Osteoblast (primary cell): ENCODE results near the gene THUMPD1. TPM values are rescaled to one million over a fixed set of nuclear protein-coding genes. Genes with fewer than 3 reads are reported as not detected.
"Not testable (repeated sequence)": the region's sequence is repeated elsewhere in the genome, so short reads cannot be mapped to it uniquely, and the experiment has no call there.

Experiments
- DNase-seq: peaks from one replicate; pipeline ENCODE4 v3.0.0; 2011; ENCODE audit warnings: low spot score, mixed read lengths; ENCODE audit not compliant: insufficient read length; ENCODE audit errors: missing footprints
- H2AFZ ChIP-seq: 2 replicates; pipeline ENCODE4 v1.6.0; 2011; ENCODE audit warnings: mild to moderate bottlenecking, low read length
- H3K27ac ChIP-seq: 2 replicates; pipeline ENCODE4 v1.5.1; 2011; ENCODE audit warnings: mild to moderate bottlenecking, low read depth, low read length, moderate library complexity
- H3K27me3 ChIP-seq: 2 replicates; pipeline ENCODE4 v1.6.0; 2012; ENCODE audit warnings: mild to moderate bottlenecking, control low read depth, inconsistent platforms, low read length, moderate library complexity; ENCODE audit not compliant: insufficient read depth
- H3K36me3 ChIP-seq: 2 replicates; pipeline ENCODE4 v1.5.1; 2011; ENCODE audit warnings: mild to moderate bottlenecking, low read length, control low read depth, moderate library complexity; ENCODE audit not compliant: insufficient read depth
- H3K4me1 ChIP-seq: 2 replicates; pipeline ENCODE4 v1.5.1; 2011; ENCODE audit warnings: mild to moderate bottlenecking, low read length, control low read depth, moderate library complexity; ENCODE audit not compliant: insufficient read depth
- H3K4me2 ChIP-seq: 2 replicates; pipeline ENCODE4 v1.6.0; 2011; ENCODE audit warnings: mild to moderate bottlenecking, low read length; ENCODE audit not compliant: insufficient read depth
- H3K4me3 ChIP-seq: fragments of 200-600 bp; sonication (generic); 3 replicates; pipeline ENCODE4 v1.5.1; 2012; ENCODE audit warnings: mild to moderate bottlenecking, low read length, inconsistent platforms; ENCODE audit not compliant: insufficient read depth
- H3K79me2 ChIP-seq: 2 replicates; pipeline ENCODE4 v1.6.0; 2012; ENCODE audit warnings: mild to moderate bottlenecking, low read length, control low read depth, inconsistent platforms; ENCODE audit not compliant: insufficient read depth
- H3K9me3 ChIP-seq: 2 replicates; pipeline ENCODE4 v1.5.1; 2011; ENCODE audit warnings: low read depth, low read length, control low read depth
- H4K20me1 ChIP-seq: 2 replicates; pipeline ENCODE4 v1.6.0; 2012; ENCODE audit warnings: mild to moderate bottlenecking, low read length, control low read depth; ENCODE audit not compliant: insufficient read depth
- total RNA-seq: library from RNA; depleted of rRNA; stranded (reverse); fragments of >200 nt; gene quantifications from 2 replicates; pipeline ENCODE4 v1.2.3, GENCODE V29; 2012
- TF ChIP-seq, protein P1 (sequence below): IDR thresholded peaks from 2 replicates; pipeline ENCODE4 v1.5.1; 2011; ENCODE audit warnings: mild to moderate bottlenecking, low read depth, low read length, moderate library complexity; ENCODE audit errors: extremely low read depth

THUMPD1 gene
- total RNA-seq, 1 donor: 78.9 TPM

DNA sequence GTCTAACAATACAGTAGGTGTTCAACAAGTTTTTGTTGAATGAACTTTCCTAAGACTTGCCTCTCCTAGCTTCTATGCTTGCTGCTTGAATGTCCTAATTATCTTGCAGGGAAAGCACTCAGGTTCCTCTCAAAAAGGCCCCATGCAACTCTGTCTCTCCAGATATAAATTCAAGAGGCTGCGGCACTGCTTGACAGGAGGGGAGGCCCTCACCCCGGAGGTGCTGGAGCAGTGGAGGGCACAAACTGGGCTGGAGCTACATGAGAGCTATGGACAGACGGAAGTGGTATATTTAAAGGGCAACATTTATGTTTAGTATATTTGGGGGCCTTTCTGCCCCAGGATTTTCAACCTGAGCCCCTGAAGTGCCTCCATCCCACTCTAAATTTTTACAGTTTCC is 14.4 kb downstream of the THUMPD1 start:
- no peaks in the 10 kb centered on the region for H3K79me2 ChIP-seq
- DNase-seq: no peak
- no peak overlapping the region for H2AFZ ChIP-seq
- H3K36me3 ChIP-seq: no peaks in the 10 kb centered on the region
- H3K27ac ChIP-seq: no peak overlapping the region
- no peak overlapping the region for H3K4me3 ChIP-seq
- H3K4me1 ChIP-seq: no peaks in the 10 kb centered on the region
- H3K27me3 ChIP-seq: no peaks in the 10 kb centered on the region
- no peaks in the 10 kb centered on the region for H3K9me3 ChIP-seq
- H4K20me1 ChIP-seq: no peaks in the 10 kb centered on the region
- TF ChIP-seq, protein P1, sequence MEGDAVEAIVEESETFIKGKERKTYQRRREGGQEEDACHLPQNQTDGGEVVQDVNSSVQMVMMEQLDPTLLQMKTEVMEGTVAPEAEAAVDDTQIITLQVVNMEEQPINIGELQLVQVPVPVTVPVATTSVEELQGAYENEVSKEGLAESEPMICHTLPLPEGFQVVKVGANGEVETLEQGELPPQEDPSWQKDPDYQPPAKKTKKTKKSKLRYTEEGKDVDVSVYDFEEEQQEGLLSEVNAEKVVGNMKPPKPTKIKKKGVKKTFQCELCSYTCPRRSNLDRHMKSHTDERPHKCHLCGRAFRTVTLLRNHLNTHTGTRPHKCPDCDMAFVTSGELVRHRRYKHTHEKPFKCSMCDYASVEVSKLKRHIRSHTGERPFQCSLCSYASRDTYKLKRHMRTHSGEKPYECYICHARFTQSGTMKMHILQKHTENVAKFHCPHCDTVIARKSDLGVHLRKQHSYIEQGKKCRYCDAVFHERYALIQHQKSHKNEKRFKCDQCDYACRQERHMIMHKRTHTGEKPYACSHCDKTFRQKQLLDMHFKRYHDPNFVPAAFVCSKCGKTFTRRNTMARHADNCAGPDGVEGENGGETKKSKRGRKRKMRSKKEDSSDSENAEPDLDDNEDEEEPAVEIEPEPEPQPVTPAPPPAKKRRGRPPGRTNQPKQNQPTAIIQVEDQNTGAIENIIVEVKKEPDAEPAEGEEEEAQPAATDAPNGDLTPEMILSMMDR: no peak
- no peak overlapping the region for H3K4me2 ChIP-seq

DNA sequence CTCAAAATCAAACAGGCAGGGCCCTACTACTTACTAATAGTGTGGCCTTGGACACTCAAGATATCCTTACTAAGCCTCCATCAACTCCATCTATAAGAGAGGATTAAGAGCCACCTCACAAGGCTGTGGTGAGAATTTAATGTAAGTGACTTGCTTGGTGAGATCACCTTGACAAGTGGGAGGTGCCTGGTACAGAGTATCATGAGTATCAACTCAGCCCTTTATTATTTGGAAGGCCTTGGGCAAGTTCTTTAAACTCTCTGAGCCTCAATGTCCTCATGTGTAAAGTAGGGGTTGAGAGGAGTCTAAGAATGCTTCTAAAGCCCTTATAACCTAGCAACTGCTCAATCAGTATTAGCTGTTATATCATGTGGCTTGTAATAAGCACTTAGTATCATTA is 15.0 kb downstream of the THUMPD1 start:
- Histone ChIP-seq H3K9me3 (no peaks in the 10 kb centered on the region), H3K27ac (no peak overlapping the region), H3K36me3 (no peaks in the 10 kb centered on the region), H3K4me3 (no peak overlapping the region), H2AFZ (no peak overlapping the region), H3K4me1 (no peaks in the 10 kb centered on the region), H3K27me3 (no peaks in the 10 kb centered on the region), H3K79me2 (no peaks in the 10 kb centered on the region), H3K4me2 (no peak overlapping the region), H4K20me1 (no peaks in the 10 kb centered on the region)
- peak; percentile 4 for DNase-seq
- TF ChIP-seq, protein P1: no peak

DNA sequence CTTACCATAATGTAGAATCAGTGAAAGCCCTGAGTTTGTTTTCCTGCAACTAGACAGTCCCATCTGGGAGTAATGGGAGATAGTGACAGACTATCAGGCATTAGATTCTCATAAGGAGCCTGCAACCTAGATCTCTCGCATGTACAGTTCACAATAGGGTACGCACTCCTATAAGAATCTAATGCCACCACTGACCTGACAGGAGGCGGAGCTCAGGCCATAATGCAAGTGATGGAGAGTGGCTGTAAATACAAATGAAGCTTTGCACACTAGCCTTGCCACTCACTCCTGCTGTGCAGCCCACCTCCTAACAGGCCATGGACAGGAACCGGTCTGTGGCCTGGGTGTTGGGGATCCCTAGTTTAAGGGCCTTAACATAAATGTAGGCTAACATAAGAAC is 21.4 kb downstream of the THUMPD1 start:
- Histone ChIP-seq H3K27ac (no peak overlapping the region), H3K79me2 (no peaks in the 10 kb centered on the region), H3K4me3 (no peak overlapping the region), H3K9me3 (no peaks in the 10 kb centered on the region), H4K20me1 (no peaks in the 10 kb centered on the region), H2AFZ (no peak overlapping the region), H3K36me3 (no peaks in the 10 kb centered on the region), H3K27me3 (no peaks in the 10 kb centered on the region), H3K4me2 (no peak overlapping the region), H3K4me1 (no peaks in the 10 kb centered on the region)
- TF ChIP-seq, protein P1: no peak
- no peak for DNase-seq

DNA sequence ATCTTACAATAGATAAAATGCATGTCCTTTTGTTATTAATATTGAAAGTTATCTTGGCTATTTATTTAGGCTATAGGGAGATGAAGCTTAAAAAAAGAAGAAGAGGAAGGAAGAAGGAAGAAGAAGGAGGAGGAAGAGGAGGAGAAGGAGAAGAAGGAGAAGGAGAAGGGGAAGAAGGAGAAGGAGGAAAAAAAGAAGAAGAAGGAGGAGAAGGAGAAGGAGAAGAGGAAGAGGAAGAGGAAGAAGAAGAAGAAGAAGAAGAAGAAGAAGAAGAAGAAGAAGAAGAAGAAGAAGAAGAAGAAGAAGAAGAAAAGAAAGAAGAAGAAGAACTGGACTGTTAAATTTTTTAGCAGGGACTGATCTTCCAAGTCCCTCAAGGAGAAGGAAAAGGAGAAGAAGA is 23.9 kb downstream of the THUMPD1 start:
- not testable (repeated sequence) for H3K79me2 ChIP-seq, H3K27ac ChIP-seq

More for the DNA sequence above, 23.9 kb downstream of the THUMPD1 start:
- not testable (repeated sequence) for DNase-seq, H3K4me3 ChIP-seq, H4K20me1 ChIP-seq, H3K4me1 ChIP-seq, H3K36me3 ChIP-seq, H3K4me2 ChIP-seq, H2AFZ ChIP-seq, H3K9me3 ChIP-seq, H3K27me3 ChIP-seq
